Measurements from ENCODE around the gene CDH7. TPM values are rescaled to one million over a fixed set of nuclear protein-coding genes. Genes with fewer than 3 reads are reported as not detected.

Gene CDH7
- total RNA-seq, 4 donors from 2014 or later: 0.04 TPM; not detected in 3

- no peaks in the 10 kb centered on the region for H3K4me1 ChIP-seq
- no peak for ATAC-seq
- no peaks in the 10 kb centered on the region for H3K9me3 ChIP-seq
- H3K4me3 ChIP-seq: no peak overlapping the region
- H3K27ac ChIP-seq: no peak overlapping the region
- 57 to 59% methylated on average over 2 of the region's 2 CpGs for WGBS, 2 donors (ENCODE audit: low coverage in 1 of 2)
- no peak for TF ChIP-seq POLR2AphosphoS5 (IDR thresholded peaks at IDR 0.05)
- TF ChIP-seq CTCF (IDR thresholded peaks at IDR 0.05): no peak
- no peak for TF ChIP-seq POLR2A (IDR thresholded peaks at IDR 0.05)
- no peak for TF ChIP-seq EP300 (IDR thresholded peaks at IDR 0.05)
- H3K27me3 ChIP-seq: no peaks in the 10 kb centered on the region
- H3K36me3 ChIP-seq: no peaks in the 10 kb centered on the region
Measured at GRCh38 chr18:65907281-65907680, 156.5 kb downstream of the CDH7 start.

- no peaks in the 10 kb centered on the region for H3K4me1 ChIP-seq
- no peak overlapping the region for H3K27ac ChIP-seq
- H3K36me3 ChIP-seq: no peaks in the 10 kb centered on the region
- ATAC-seq: no peak
- no peaks in the 10 kb centered on the region for H3K9me3 ChIP-seq
- no peaks in the 10 kb centered on the region for H3K27me3 ChIP-seq
- TF ChIP-seq POLR2A (IDR thresholded peaks at IDR 0.05) (no peak), CTCF (IDR thresholded peaks at IDR 0.05) (no peak), EP300 (IDR thresholded peaks at IDR 0.05) (no peak), POLR2AphosphoS5 (IDR thresholded peaks at IDR 0.05) (no peak)
- H3K4me3 ChIP-seq: no peak overlapping the region
- 30 to 48% methylated on average over 3 of the region's 3 CpGs for WGBS, 2 donors (ENCODE audit: low coverage in 1 of 2)
Measured at GRCh38 chr18:65919018-65919417, 168.2 kb downstream of the CDH7 start.

GRCh38 chr18:65919663-65920062 lies 168.9 kb downstream of the CDH7 start:
- Histone ChIP-seq H3K4me3 (no peak overlapping the region), H3K4me1 (no peaks in the 10 kb centered on the region), H3K36me3 (no peaks in the 10 kb centered on the region), H3K27ac (no peak overlapping the region), H3K27me3 (no peaks in the 10 kb centered on the region), H3K9me3 (no peaks in the 10 kb centered on the region)
- ATAC-seq: no peak
- TF ChIP-seq EP300 (IDR thresholded peaks at IDR 0.05): no peak
- no peak for TF ChIP-seq POLR2AphosphoS5 (IDR thresholded peaks at IDR 0.05)
- WGBS, 2 donors (ENCODE audit: low coverage in 1 of 2): 15 to 29% methylated on average over 2 to 3 of the region's 3 CpGs

- H3K4me1 ChIP-seq: no peaks in the 10 kb centered on the region
- 73 to 80% methylated on average over 1 of the region's 1 CpG for WGBS, 2 donors (ENCODE audit: low coverage in 1 of 2)
- H3K27me3 ChIP-seq: no peaks in the 10 kb centered on the region
- H3K4me3 ChIP-seq: no peak overlapping the region
- TF ChIP-seq POLR2A (IDR thresholded peaks at IDR 0.05) (no peak), EP300 (IDR thresholded peaks at IDR 0.05) (no peak), CTCF (IDR thresholded peaks at IDR 0.05) (no peak), POLR2AphosphoS5 (IDR thresholded peaks at IDR 0.05) (no peak)
- no peak overlapping the region for H3K27ac ChIP-seq
- no peak for ATAC-seq
- H3K9me3 ChIP-seq: no peaks in the 10 kb centered on the region
- H3K36me3 ChIP-seq: no peaks in the 10 kb centered on the region
Measured at GRCh38 chr18:65922103-65922502, 171.3 kb downstream of the CDH7 start.

- H3K4me1 ChIP-seq: no peaks in the 10 kb centered on the region
- no peaks in the 10 kb centered on the region for H3K27me3 ChIP-seq
- no peak for ATAC-seq
- no peak overlapping the region for H3K4me3 ChIP-seq
- no peak overlapping the region for H3K27ac ChIP-seq
- 61% methylated on average over 3 of the region's 3 CpGs for WGBS, 2 donors (ENCODE audit: low coverage in 1 of 2)
- no peak for TF ChIP-seq POLR2A (IDR thresholded peaks at IDR 0.05)
- no peak for TF ChIP-seq CTCF (IDR thresholded peaks at IDR 0.05)
- TF ChIP-seq EP300 (IDR thresholded peaks at IDR 0.05): no peak
- no peak for TF ChIP-seq POLR2AphosphoS5 (IDR thresholded peaks at IDR 0.05)
- no peaks in the 10 kb centered on the region for H3K36me3 ChIP-seq
- H3K9me3 ChIP-seq: no peaks in the 10 kb centered on the region
Measured at GRCh38 chr18:65924904-65925303, 174.1 kb downstream of the CDH7 start.

Measured in gastroesophageal sphincter (tissue), 4 donors.